ENCODE results near the gene GPR50.

- TF ChIP-seq CTCF (IDR thresholded peaks at IDR 0.05 in 4 of 5, conservative IDR thresholded peaks at IDR 0.05 in 1 of 5) = no peak
- TF ChIP-seq POLR2A (IDR thresholded peaks at IDR 0.05) = no peak
Observed at GRCh38 chrX:151174581-151175282, 1.7 kb upstream of the GPR50 start.
